Measurements from ENCODE around the gene CES2.

- TF ChIP-seq TAF1 (IDR thresholded peaks at IDR 0.05; ENCODE audit: borderline replicate concordance, low read depth, low read length) (no peak), EP300 (IDR thresholded peaks at IDR 0.05; ENCODE audit: borderline replicate concordance in 1 of 2, control insufficient read depth in 1 of 2, low read depth in 2 of 2, low read length in 2 of 2) (no peak), POLR2AphosphoS5 (IDR thresholded peaks at IDR 0.05; ENCODE audit: low read length) (no peak), PBX3 (IDR thresholded peaks at IDR 0.05; ENCODE audit: insufficient replicate concordance, low read depth, low read length) (no peak), SPI1 (IDR thresholded peaks at IDR 0.05; ENCODE audit: borderline replicate concordance, insufficient read depth, low read depth, low read length) (no peak), GABPA (IDR thresholded peaks at IDR 0.05; ENCODE audit: low read depth) (no peak), EGR1 (IDR thresholded peaks at IDR 0.05; ENCODE audit: borderline replicate concordance in 1 of 2, low read depth in 2 of 2, low read length in 2 of 2) (no peak), GATAD2B (conservative IDR thresholded peaks at IDR 0.05; ENCODE audit: low read depth) (no peak), ZNF217 (IDR thresholded peaks at IDR 0.05) (no peak), ZNF592 (IDR thresholded peaks at IDR 0.05) (no peak), SP1 (IDR thresholded peaks at IDR 0.05; ENCODE audit: low read depth, low read length) (no peak)
These were observed 23.8 kb downstream of the CES2 start for GRCh38 chr16:66958857-66959703.
